Panc1 (cell line): Measurements from ENCODE around the gene HCN2.

Source experiments
- POLR2AphosphoS5 ChIP-seq: IDR thresholded peaks from 2 replicates; pipeline ENCODE4 v1.6.1; 2012; ENCODE audit warnings: mild to moderate bottlenecking, low read depth, low read length, moderate library complexity
- TF ChIP-seq, protein P1 (sequence below): fragments of 450-650 bp; IDR thresholded peaks from 2 replicates; pipeline ENCODE4 v1.5.1; 2017; ENCODE audit warnings: mild to moderate bottlenecking
- TF ChIP-seq, protein P2 (sequence below), 2 experiments: IDR thresholded peaks; 2 replicates each; pipeline ENCODE4 v1.6.1; 2011 to 2012; ENCODE audit warnings: low read depth in 2 of 2, control low read depth in 1 of 2, low read length in 1 of 2, mild to moderate bottlenecking in 1 of 2, moderate library complexity in 1 of 2; ENCODE audit not compliant: insufficient read depth in 1 of 2

DNA sequence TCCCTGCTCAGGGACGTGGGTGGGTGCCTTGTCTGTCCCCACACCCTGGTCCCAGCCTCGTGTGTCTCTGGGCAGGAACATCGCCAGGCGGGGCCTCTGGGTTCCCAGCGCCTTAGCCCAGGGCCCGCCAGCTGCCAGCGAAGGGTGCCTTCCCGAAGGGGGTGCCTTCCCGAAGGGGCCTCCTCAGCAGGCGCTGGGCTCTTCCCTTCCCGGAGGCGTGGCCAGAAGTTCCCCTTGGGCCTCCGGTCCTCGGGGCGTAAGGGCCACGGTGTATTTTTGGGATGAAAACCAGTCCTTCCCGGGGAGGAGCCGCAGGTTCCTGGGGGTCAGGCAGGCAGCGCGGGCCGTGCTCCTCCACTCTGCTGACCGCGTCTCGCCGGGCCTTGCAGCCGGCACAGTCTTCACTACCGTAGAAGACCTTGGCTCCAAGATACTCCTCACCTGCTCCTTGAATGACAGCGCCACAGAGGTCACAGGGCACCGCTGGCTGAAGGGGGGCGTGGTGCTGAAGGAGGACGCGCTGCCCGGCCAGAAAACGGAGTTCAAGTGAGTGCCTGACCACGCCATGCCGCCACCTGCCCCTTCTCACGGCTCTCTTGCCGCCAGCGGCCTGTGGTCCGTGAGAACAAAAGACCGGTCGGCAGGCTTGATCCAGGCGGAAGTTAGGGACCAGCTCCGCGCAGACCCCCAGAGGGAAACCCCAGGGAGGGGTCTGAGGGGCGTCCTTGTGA lies 10.4 kb upstream of the HCN2 start:
- TF ChIP-seq, protein P1, sequence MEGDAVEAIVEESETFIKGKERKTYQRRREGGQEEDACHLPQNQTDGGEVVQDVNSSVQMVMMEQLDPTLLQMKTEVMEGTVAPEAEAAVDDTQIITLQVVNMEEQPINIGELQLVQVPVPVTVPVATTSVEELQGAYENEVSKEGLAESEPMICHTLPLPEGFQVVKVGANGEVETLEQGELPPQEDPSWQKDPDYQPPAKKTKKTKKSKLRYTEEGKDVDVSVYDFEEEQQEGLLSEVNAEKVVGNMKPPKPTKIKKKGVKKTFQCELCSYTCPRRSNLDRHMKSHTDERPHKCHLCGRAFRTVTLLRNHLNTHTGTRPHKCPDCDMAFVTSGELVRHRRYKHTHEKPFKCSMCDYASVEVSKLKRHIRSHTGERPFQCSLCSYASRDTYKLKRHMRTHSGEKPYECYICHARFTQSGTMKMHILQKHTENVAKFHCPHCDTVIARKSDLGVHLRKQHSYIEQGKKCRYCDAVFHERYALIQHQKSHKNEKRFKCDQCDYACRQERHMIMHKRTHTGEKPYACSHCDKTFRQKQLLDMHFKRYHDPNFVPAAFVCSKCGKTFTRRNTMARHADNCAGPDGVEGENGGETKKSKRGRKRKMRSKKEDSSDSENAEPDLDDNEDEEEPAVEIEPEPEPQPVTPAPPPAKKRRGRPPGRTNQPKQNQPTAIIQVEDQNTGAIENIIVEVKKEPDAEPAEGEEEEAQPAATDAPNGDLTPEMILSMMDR = no peak
- TF ChIP-seq POLR2AphosphoS5 = no peak
- TF ChIP-seq, protein P2, sequence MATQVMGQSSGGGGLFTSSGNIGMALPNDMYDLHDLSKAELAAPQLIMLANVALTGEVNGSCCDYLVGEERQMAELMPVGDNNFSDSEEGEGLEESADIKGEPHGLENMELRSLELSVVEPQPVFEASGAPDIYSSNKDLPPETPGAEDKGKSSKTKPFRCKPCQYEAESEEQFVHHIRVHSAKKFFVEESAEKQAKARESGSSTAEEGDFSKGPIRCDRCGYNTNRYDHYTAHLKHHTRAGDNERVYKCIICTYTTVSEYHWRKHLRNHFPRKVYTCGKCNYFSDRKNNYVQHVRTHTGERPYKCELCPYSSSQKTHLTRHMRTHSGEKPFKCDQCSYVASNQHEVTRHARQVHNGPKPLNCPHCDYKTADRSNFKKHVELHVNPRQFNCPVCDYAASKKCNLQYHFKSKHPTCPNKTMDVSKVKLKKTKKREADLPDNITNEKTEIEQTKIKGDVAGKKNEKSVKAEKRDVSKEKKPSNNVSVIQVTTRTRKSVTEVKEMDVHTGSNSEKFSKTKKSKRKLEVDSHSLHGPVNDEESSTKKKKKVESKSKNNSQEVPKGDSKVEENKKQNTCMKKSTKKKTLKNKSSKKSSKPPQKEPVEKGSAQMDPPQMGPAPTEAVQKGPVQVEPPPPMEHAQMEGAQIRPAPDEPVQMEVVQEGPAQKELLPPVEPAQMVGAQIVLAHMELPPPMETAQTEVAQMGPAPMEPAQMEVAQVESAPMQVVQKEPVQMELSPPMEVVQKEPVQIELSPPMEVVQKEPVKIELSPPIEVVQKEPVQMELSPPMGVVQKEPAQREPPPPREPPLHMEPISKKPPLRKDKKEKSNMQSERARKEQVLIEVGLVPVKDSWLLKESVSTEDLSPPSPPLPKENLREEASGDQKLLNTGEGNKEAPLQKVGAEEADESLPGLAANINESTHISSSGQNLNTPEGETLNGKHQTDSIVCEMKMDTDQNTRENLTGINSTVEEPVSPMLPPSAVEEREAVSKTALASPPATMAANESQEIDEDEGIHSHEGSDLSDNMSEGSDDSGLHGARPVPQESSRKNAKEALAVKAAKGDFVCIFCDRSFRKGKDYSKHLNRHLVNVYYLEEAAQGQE (IDR thresholded peaks at IDR 0.05; ENCODE audit: insufficient read depth in 1 of 2, low read depth in 2 of 2, low read length in 1 of 2) = no peak
